IMR-90 (cell line): ENCODE measurements around the gene CBL.

Experiments
- BHLHE40 ChIP-seq: fragments of 150-350 bp; IDR thresholded peaks from 2 replicates; pipeline ENCODE4 v1.6.1; 2016; ENCODE audit warnings: mild to moderate bottlenecking, low read depth, low read length
- CHD1 ChIP-seq: IDR thresholded peaks from 2 replicates; pipeline ENCODE4 v1.6.1; 2012; ENCODE audit warnings: low read depth, low read length, improper control_type of control experiment
- FOS ChIP-seq: fragments of 150-350 bp; IDR thresholded peaks from 2 replicates; pipeline ENCODE4 v1.6.1; 2016; ENCODE audit warnings: low read depth, low read length
- MAFK ChIP-seq: IDR thresholded peaks from 2 replicates; pipeline ENCODE4 v1.6.1; 2012; ENCODE audit warnings: low read depth, low read length, improper control_type of control experiment
- MXI1 ChIP-seq: IDR thresholded peaks from 2 replicates; pipeline ENCODE4 v1.6.1; 2012; ENCODE audit warnings: low read depth, mild to moderate bottlenecking, low read length, moderate library complexity, borderline replicate concordance
- POLR2A ChIP-seq: IDR thresholded peaks from 2 replicates; pipeline ENCODE4 v1.6.1; 2012; ENCODE audit warnings: mild to moderate bottlenecking, low read depth, low read length
- RAD21 ChIP-seq: IDR thresholded peaks from 2 replicates; pipeline ENCODE4 v1.6.1; 2012; ENCODE audit warnings: low read length, improper control_type of control experiment
- RCOR1 ChIP-seq: IDR thresholded peaks from 2 replicates; pipeline ENCODE4 v1.6.1; 2012; ENCODE audit warnings: mild to moderate bottlenecking, low read length, improper control_type of control experiment; ENCODE audit not compliant: insufficient replicate concordance
- RFX5 ChIP-seq: IDR thresholded peaks from 2 replicates; pipeline ENCODE4 v1.8.0; 2012; ENCODE audit warnings: low read depth, mild to moderate bottlenecking, low read length, moderate library complexity
- TF ChIP-seq, protein P1 (sequence below): conservative IDR thresholded peaks from 2 replicates; pipeline ENCODE4 v1.5.1; 2012; ENCODE audit warnings: mild to moderate bottlenecking, low read depth, low read length, improper control_type of control experiment
- TF ChIP-seq, protein P2 (sequence below): fragments of 150-350 bp; IDR thresholded peaks from 2 replicates; pipeline ENCODE4 v1.6.1; 2017; ENCODE audit warnings: mild to moderate bottlenecking, antibody characterized with exemption, low read length, low read depth

DNA sequence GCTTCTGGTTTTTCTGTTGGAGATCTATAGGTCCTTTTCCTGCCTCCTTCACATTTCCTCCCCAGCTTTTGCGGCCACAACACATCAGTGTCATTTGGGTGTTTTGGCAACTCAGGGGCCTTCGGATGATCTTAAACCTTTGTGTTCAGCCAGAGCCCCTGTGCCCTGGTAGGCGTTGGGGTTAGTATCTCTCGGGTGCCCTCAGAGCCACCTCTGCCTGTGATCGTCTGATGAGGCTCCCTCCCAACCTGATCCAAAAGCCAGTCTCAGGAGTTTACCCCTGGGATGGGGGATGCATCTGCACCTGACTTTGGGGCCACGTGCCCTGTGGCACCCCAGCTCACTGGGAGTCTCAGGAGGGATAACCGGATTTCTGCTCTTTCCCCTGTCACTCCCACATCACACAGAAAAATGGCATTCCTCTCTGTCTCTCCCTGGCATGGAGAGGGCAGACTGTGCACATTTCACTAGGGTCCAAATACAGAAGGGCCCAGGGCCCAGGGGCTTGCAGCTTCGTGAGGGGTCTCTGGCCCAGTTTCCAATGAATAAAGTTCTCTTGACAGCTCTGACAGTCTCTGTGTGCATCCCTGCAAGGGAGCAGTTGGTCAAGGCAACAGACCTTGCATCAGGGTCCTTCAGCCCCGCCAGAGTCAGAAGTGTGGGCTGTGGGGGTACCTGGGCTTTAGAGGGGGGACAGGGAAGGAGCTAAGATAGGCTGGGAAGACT lies 130.8 kb downstream of the CBL start:
- no peak for TF ChIP-seq POLR2A
- TF ChIP-seq, protein P1, sequence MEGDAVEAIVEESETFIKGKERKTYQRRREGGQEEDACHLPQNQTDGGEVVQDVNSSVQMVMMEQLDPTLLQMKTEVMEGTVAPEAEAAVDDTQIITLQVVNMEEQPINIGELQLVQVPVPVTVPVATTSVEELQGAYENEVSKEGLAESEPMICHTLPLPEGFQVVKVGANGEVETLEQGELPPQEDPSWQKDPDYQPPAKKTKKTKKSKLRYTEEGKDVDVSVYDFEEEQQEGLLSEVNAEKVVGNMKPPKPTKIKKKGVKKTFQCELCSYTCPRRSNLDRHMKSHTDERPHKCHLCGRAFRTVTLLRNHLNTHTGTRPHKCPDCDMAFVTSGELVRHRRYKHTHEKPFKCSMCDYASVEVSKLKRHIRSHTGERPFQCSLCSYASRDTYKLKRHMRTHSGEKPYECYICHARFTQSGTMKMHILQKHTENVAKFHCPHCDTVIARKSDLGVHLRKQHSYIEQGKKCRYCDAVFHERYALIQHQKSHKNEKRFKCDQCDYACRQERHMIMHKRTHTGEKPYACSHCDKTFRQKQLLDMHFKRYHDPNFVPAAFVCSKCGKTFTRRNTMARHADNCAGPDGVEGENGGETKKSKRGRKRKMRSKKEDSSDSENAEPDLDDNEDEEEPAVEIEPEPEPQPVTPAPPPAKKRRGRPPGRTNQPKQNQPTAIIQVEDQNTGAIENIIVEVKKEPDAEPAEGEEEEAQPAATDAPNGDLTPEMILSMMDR = no peak
- no peak for TF ChIP-seq RAD21
- TF ChIP-seq, protein P2, sequence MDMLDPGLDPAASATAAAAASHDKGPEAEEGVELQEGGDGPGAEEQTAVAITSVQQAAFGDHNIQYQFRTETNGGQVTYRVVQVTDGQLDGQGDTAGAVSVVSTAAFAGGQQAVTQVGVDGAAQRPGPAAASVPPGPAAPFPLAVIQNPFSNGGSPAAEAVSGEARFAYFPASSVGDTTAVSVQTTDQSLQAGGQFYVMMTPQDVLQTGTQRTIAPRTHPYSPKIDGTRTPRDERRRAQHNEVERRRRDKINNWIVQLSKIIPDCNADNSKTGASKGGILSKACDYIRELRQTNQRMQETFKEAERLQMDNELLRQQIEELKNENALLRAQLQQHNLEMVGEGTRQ = no peak
- TF ChIP-seq RFX5 = no peak
- no peak for TF ChIP-seq FOS
- no peak for TF ChIP-seq CHD1
- TF ChIP-seq BHLHE40 = no peak
- no peak for TF ChIP-seq RCOR1
- TF ChIP-seq MXI1 = no peak
- no peak for TF ChIP-seq MAFK
